VCaP (cell line): ENCODE measurements around the gene CADM2.

ENCODE experiments used
- H3K27ac ChIP-seq: fragments of 450-650 bp; 2 replicates; pipeline ENCODE4 v1.5.1; 2017
- CTCF ChIP-seq: fragments of 450-650 bp; conservative IDR thresholded peaks from 2 replicates; pipeline ENCODE4 v1.5.1; 2017; ENCODE audit warnings: mild to moderate bottlenecking, moderate library complexity

CADM2 gene

GRCh38 chr3:85603378-85603777 lies 644.6 kb downstream of the CADM2 start:
- no peak overlapping the region for H3K27ac ChIP-seq
- no peak for TF ChIP-seq CTCF

- TF ChIP-seq CTCF = no peak
- no peak overlapping the region for H3K27ac ChIP-seq
Observed at GRCh38 chr3:85604641-85605040, 645.9 kb downstream of the CADM2 start.

- H3K27ac ChIP-seq = no peak overlapping the region
- no peak for TF ChIP-seq CTCF
Observed at GRCh38 chr3:85605066-85605465, 646.3 kb downstream of the CADM2 start.

- H3K27ac ChIP-seq = no peak overlapping the region
- TF ChIP-seq CTCF = no peak
Observed at GRCh38 chr3:85626662-85627061, 667.9 kb downstream of the CADM2 start.

- no peak for TF ChIP-seq CTCF
- H3K27ac ChIP-seq = no peak overlapping the region
Observed at GRCh38 chr3:85627932-85628331, 669.1 kb downstream of the CADM2 start.

- no peak for TF ChIP-seq CTCF
Observed at GRCh38 chr3:85631070-85631469, 672.3 kb downstream of the CADM2 start.

GRCh38 chr3:85632921-85633320 lies 674.1 kb downstream of the CADM2 start:
- no peak overlapping the region for H3K27ac ChIP-seq
- no peak for TF ChIP-seq CTCF

More at GRCh38 chr3:85631070-85631469, 672.3 kb downstream of the CADM2 start:
- H3K27ac ChIP-seq = no peak overlapping the region

- H3K27ac ChIP-seq = no peak overlapping the region
- TF ChIP-seq CTCF = no peak
Observed at GRCh38 chr3:85652360-85652759, 693.6 kb downstream of the CADM2 start.
